Cardiac fibroblast (primary cell): ENCODE data around the gene CCM2.

Source experiments
- DNase-seq, 2 donors: peaks; one replicate each; pipeline versions ENCODE4 v3.0.0 to v3.0.0-alpha.2; 2010; ENCODE audit warnings: low read depth in 2 of 2
- H3K4me3 ChIP-seq, 2 donors: replicated peaks in 1 of 2; 1 replicate in 1 of 2; 2 replicates in 1 of 2; pipeline ENCODE4 v1.5.1; 2011; ENCODE audit warnings: low read depth in 2 of 2, low read length in 2 of 2, mild to moderate bottlenecking in 2 of 2, moderate library complexity in 1 of 2
- CTCF ChIP-seq: IDR thresholded peaks from one replicate; pipeline ENCODE4 v1.5.1; 2011; ENCODE audit warnings: low read depth, mild to moderate bottlenecking, low read length, inconsistent platforms

CCM2 gene

GRCh38 chr7:45065031-45065995 is 65.3 kb downstream of the CCM2 start:
- no peak for DNase-seq
- no peak for TF ChIP-seq CTCF
- no peak overlapping the region for H3K4me3 ChIP-seq

DNA sequence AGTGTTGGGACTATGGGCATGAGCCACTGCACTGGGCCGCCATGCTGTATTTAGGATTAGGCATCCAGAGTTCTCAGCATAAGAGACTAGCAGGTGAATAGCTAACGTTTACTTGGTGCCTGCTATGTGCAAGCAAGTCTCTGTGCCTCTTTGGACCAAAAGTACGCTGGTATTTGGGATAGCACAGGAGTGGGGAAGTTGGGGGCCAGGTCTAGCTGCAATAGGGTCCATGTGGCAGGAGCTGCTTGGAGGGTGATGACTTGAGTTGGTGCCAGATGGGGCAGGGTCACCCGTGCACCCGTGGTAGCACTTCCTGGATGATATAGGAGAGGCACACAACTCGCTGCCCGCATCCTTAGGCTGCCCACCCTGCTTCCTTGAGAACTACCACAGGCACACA is 66.4 kb downstream of the CCM2 start:
- TF ChIP-seq CTCF = no peak
- no peak for DNase-seq
- H3K4me3 ChIP-seq = no peak overlapping the region

DNA sequence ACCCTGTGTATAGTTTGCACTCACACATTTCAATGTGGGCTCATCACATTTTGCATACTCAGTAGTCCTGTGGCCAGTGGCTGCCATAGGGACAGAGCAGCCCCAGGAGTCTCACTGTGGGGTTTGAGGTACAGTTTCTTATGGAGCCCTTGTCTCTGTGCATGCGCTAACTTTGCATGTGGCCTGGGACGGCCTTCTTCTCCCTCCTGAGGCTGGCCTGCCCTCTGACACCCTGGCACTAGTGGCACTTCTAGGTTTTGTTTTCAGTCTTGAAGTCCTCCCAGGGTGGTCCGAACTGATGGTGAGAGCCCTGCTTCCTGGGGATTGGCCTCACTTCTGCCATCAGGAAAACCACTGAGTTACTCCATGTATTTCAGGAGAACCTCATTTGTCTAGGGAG is 67.6 kb downstream of the CCM2 start:
- DNase-seq = no peak
- TF ChIP-seq CTCF = no peak
- H3K4me3 ChIP-seq = no peak overlapping the region

DNA sequence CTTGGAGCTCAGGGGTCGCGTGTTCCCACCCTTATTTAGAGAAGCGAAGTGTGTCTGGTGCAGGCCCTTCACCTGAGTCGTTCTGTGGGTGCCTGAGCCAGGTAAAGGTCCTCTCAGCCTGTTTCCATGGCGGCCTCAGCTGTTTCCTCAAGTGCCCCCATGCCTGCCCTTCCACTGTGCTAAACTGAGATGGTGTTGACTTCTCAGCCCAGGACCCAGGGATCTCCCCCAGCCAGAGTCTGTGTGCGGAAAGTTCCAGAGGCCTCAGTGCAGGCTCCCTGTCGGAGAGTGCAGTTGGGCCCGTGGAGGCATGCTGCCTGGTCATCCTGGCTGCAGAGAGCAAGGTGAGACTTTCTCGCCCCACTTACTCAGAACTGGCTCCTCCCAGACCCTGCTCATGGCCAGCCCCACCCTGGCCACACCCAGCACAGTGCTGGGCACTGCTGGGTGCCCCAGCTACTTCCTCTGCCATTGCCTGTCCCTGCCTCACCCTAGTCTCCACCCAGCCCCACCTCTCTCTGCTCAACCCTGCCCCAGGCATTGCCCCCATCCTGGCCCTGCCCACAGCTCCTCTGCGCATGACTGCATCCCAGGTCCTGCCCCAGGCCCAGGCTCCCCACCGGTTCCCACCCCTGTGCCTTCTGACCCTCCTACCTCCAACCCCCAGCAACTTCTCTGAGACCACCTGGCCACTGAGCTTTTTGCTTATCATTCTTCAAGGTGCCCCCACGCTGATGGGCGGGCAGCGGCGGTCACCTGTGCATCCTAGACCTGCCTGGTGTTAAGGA is 68.4 kb downstream of the CCM2 start:
- no peak for DNase-seq
- H3K4me3 ChIP-seq = no peak overlapping the region
- no peak for TF ChIP-seq CTCF

GRCh38 chr7:45069444-45070253 is 69.6 kb downstream of the CCM2 start:
- DNase-seq = no peak
- TF ChIP-seq CTCF = no peak

GRCh38 chr7:45070254-45070642 is 70.2 kb downstream of the CCM2 start:
- H3K4me3 ChIP-seq = no peak overlapping the region
- TF ChIP-seq CTCF = no peak
- DNase-seq = no peak

More at GRCh38 chr7:45069444-45070253, 69.6 kb downstream of the CCM2 start:
- H3K4me3 ChIP-seq = no peak overlapping the region
